Stimulated activated CD4-positive, alpha-beta T cell treated with anti-CD3 and anti-CD28 coated beads, Interleukin-12 subunit alpha, Interleukin-12 subunit beta, amount 100 ng/mL, for 48 hours (primary cell): ENCODE measurements around the gene SLC23A2.
A peak's percentile ranks its signal among the peaks of the same experiment; 100 is the strongest.
"Not testable (repeated sequence)": the region's sequence is repeated elsewhere in the genome, so short reads cannot be mapped to it uniquely, and the experiment has no call there.

Experiments used
- DNase-seq, 3 donors: peaks; one replicate each; pipeline ENCODE4 v3.0.0-alpha.2; 2020; ENCODE audit warnings: low read depth in 2 of 3, low spot score in 1 of 3

Gene SLC23A2

DNA sequence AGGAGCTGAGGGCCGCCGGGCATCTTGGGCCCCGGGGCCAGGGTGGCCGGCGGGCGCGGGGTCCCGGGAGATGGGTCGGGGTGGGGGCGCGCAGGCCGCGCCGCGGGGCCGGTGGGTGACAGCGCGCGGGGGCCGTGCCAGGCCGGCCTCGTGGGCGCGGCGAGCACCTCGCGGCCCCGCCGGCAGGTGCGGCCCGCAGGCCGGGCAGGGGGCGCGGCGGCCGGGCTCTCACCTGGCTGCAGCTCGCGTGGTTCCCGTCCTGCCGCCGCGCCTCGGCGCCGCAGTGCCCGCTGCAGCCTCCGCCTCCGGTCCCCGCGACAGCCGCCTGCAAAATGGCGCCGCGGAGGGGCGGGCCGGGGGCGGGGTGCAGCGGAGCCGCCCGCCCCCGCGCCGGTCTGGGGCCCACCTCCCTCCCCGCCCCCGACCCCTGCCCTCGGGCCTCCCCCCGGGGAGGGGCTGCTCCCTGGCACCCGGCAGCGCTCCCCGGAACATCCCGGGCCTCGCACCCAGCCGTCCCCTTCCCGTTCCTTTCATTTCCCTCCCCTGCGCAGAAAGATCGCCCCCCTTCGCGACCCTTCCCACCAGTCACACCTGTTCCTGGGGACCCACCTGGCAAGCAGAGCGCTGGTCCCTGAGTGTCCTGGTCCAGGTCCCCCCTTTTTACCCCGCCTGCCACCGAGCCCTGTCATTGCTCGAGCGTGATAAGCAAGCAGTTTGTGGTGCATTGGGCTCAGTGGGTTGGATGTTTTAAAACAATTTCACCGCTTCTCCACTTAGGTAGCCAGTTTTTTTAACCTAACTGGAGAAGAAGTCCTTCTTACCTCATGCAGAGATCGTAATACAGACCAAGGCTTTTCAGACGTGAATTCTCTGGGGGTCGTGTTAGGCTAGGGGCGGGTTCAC is at the start of gene SLC23A2:
Gene SLC23A2 (minus strand): TSS at position 337 of the 903 bp plus-strand sequence. CDS start 68,948 bp downstream, outside the sequence.
- peak in 1 of 3 donors; percentile 46 for DNase-seq

GRCh38 chr20:5046656-5047339 is 45.5 kb upstream of the SLC23A2 start:
- DNase-seq = no peak

GRCh38 chr20:5045906-5046305 is 44.6 kb upstream of the SLC23A2 start:
- no peak for DNase-seq

- no peak for DNase-seq
Measured at GRCh38 chr20:5044075-5044620, 42.8 kb upstream of the SLC23A2 start.

- no peak for DNase-seq
Measured at GRCh38 chr20:5041433-5041832, 40.1 kb upstream of the SLC23A2 start.

GRCh38 chr20:5040345-5040744 is 39.0 kb upstream of the SLC23A2 start:
- DNase-seq = no peak

DNA sequence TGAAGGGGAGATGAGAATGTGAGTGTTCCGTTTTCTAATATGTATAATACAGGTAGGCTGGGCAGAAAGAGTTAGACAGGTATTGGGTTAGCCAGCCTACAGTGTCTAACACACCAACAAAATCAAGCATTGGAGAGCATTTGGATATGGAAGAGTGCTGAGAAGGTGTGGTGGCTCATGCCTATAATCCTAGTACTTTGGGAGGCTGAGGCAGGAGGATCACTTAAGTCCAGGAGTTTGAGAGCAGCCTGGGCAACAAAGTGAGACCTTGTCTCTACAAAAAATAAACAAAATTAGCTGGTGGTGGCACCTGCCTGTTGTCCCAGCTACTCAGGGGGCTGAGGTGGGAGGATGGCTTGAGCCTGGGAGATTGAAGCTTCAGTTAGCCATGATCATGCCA is 38.6 kb upstream of the SLC23A2 start:
- DNase-seq = no peak

- peak in 2 of 3 donors; percentile 8 to 11 for DNase-seq
Measured at GRCh38 chr20:5039255-5039657, 37.9 kb upstream of the SLC23A2 start.

DNA sequence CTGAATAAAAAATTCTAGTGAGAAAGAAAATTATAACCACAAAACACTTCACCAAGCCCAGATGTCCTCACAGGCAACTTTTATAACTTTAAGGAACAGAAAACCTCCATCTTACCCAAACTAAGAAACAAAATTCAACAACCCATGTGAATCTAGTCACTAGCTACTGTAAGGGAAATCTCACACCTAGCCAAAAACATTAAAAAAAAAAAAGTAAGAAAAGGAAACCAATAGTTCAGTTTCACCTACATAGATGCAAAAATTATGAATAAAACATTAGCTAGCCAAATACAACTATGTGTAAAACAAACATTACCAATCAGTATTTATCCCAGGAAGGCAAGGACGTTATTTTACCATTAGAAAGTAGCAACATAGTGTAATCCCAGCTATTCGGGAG is 35.5 kb upstream of the SLC23A2 start:
- no peak for DNase-seq

- DNase-seq = not testable (repeated sequence)
Measured at GRCh38 chr20:5035518-5035917, 34.2 kb upstream of the SLC23A2 start.

GRCh38 chr20:5033566-5033965 is 32.3 kb upstream of the SLC23A2 start:
- no peak for DNase-seq

DNA sequence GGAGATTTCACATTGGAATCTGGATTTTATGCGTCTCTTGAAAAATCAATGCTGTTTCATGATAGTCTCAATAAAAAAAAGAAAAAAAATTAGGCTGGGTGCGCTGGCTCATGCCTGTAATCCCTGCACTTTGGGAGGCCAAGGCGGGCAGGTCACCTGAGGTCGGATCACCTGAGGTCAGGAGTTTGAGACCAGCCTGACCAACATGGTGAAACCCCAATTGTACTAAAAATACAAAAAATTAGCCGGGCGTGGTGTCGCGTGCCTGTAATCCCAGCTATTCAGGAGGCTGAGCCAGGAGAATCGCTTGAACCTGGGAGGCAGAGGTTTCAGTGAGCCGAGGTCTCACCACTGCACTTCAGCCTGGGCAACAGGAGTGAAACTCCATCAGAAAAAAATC is 30.4 kb upstream of the SLC23A2 start:
- not testable (repeated sequence) for DNase-seq

- no peak for DNase-seq
Measured at GRCh38 chr20:5031206-5031557, 29.9 kb upstream of the SLC23A2 start.

DNA sequence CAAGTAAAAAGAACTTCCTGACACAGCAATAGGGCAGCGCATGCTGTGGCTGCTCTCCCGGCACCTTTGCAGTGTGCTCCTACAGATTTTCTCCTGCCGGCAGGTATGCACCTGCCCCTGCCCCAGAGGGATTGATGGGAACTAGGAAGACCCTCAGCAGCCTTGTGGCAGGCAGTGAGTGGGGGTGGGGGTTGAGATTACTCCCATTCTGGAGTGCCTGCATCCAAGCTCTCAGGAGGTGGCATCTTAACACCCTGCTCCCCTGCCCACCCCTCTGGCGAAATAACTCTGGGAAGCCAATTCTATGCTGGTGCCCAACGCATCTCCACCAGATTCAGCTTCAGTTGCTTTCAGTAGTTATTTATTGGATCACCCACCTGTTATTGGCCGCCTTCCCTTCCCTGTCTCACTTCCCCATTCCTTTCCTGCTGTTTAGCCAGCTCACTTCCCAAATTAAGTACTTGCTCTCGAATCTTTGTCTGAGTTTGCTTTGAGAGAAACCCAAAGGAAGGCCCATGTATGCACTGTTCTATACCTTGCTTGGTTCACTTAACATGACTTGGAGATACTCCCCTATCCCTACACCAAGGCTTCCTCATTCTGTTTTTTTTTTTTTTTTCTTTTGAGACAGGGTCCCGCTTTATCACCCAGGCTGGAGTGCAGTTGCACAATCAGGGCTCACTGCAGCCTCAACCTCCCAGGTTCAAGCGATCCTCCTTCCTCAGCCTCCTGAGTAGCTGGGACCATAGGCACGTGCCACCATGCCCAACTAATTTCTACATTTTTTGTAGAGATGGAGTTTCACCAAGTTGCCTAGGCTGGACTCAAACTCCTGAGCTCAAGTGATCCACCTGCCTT is 29.3 kb upstream of the SLC23A2 start:
- no peak for DNase-seq

DNA sequence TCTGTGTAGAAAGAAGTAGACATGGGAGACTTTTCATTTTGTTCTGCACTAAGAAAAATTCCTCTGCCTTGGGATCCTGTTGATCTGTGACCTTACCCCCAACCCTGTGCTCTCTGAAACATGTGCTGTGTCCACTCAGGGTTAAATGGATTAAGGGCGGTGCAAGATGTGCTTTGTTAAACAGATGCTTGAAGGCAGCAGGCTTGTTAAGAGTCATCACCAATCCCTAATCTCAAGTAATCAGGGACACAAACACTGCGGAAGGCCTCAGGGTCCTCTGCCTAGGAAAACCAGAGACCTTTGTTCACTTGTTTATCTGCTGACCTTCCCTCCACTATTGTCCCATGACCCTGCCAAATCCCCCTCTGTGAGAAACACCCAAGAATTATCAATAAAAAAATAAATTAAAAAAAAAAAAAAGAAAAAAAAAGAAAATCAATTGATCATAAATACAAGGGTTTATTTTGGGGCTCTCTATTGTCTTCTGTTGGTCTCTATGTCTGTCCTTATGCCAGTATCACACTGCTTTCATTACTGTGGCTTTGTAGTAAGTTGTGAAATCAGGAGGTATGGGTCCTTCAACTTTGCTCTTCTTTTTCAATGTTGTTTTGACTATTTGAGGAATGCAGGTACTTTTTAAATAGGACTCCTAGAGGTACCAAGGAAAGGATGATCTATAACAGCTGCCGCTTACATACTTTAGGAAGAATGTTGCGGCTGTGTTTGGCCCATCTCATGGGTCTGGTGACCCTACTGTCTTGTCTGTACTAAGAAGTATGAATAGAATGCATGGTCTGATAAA is 27.1 kb upstream of the SLC23A2 start:
- not testable (repeated sequence) for DNase-seq

- no peak for DNase-seq
Measured at GRCh38 chr20:5024982-5025381, 23.7 kb upstream of the SLC23A2 start.

DNA sequence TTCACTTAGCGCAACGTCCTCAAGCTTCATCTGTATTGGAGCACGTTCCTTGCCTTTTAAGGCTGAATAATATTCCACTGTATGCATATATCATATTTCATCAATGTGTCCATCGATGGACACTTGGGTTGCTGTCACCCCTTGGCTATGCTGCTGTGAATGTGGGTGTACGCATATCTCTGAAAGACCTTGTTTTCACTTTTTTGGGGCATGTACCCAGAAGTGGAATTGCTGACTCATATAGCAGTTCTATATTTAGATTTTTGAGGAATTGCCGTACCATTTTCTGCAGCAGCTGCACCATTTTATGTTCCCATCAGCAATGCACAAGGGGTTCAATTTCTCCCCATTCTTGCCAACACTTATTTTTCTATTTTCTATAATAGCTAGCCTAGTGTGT is 22.8 kb upstream of the SLC23A2 start:
- no peak for DNase-seq

DNA sequence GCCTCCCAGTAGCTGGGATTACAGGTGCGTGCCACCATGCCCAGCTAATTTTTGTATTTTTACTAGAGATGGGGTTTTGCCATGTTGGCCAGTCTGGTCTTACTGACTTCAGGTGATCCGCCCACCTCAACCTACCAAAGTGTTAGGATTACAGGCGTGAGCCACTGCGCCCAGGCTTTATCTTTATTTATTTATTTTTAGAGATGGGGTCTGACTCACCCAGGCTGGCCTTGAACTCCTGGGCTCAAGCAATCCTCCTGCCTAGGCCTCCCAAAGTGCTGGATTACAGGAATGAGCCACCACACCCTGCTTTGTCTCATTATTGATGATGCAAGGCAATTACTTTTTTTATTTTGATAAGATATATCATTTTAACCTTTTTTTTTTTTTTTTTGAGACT is 21.9 kb upstream of the SLC23A2 start:
- not testable (repeated sequence) for DNase-seq

DNA sequence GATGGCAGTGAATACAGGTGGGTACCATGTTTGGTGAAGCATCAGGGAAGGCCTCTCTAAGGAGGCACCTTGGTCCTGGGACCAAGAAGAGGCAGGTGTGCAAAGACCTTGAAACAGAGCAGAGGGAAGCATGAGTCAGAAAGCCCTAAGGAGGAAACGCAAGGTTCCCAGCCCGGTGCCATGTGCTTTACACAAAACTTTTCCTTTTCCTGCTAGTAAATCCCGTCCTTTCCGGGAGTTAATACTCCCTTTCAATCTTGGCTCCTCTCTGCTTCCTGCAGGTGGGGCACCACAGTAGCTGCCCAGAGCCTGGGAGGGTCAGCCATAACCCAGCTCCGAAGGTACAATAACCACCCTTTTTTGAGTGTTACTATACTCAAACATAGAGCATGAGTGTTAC is 19.4 kb upstream of the SLC23A2 start:
- no peak for DNase-seq

GRCh38 chr20:5013682-5014447 is 12.6 kb upstream of the SLC23A2 start:
- DNase-seq = no peak
